ENCODE measurements around the gene DNAI7. TPM values are rescaled to one million over a fixed set of nuclear protein-coding genes. Genes with fewer than 3 reads are reported as not detected.

The DNAI7 gene
- total RNA-seq, 2 donors from 2014 or later, result 0.17 TPM; not detected in 1

DNA sequence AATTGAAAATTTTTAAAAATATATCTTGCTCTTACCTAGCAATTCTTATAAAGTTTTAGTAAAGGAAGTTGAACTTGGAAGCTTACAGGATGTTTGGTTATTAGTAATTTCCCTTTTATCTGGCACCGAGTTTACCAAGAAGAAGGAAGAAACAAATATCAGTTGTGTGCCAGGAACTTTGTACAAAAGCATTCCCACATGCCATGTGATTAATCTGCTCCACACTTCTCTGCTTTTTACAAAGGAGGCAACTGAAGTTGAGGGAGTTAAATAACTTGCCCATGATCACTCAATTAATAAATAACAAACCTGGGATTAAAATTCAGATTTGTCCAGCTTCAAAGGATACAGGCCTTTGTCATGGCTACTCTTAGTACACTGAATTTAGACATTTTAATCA lies 123.6 kb downstream of the DNAI7 start:
- ATAC-seq, result no peak
- H3K27ac Mint-ChIP-seq, result peak overlapping the region in 1 of 2 donors; percentile 51
- peaks cover 24% of the 10 kb centered on the region for H3K36me3 Mint-ChIP-seq
- H3K9me3 Mint-ChIP-seq, result no peaks in the 10 kb centered on the region
- H3K27me3 Mint-ChIP-seq, result no peaks in the 10 kb centered on the region
- no peak for DNase-seq (ENCODE audit: low spot score)
- peaks cover 9 to 22% of the 10 kb centered on the region in 2 donors for H3K4me1 Mint-ChIP-seq (ENCODE audit: low read depth in 2 of 2)
- H3K4me3 Mint-ChIP-seq, result no peak overlapping the region

DNA sequence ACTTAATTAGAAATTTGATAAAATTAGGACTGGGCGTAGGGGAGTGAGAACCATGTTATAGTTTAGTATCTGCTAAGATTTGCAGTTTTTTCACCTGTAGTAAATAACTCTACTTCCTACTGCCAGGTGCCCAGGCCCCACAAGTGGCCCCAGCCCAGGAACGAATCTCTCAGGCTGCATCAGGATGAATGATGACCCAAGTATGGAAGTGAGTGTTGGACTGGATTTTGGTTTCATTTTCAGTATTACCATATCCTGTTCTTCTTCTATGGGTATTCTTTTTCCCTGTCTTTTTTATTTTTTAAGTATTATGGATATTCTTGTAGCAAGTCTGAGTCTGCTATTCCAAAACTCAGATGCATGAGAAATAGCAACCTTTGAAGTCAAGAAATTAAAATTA lies 125.7 kb downstream of the DNAI7 start:
- ATAC-seq, result peak in 1 of 2 donors; percentile 82
- Mint-ChIP-seq H3K4me3 (no peak overlapping the region), H3K9me3 (no peaks in the 10 kb centered on the region), H3K27ac (peak overlapping the region; percentile 57 to 71), H3K27me3 (no peaks in the 10 kb centered on the region), H3K36me3 (peaks cover 22% of the 10 kb centered on the region), H3K4me1 (ENCODE audit: low read depth in 2 of 2) (peaks cover 8 to 20% of the 10 kb centered on the region in 2 donors)
- DNase-seq (ENCODE audit: low spot score), result no peak

GRCh38 chr12:25065035-25065434 lies 129.9 kb downstream of the DNAI7 start:
- Mint-ChIP-seq H3K27ac (no peak overlapping the region), H3K36me3 (peaks cover 14% of the 10 kb centered on the region), H3K4me1 (ENCODE audit: low read depth in 2 of 2) (peaks cover 21 to 23% of the 10 kb centered on the region in 2 donors), H3K27me3 (no peaks in the 10 kb centered on the region), H3K9me3 (no peaks in the 10 kb centered on the region), H3K4me3 (no peak overlapping the region)
- DNase-seq (ENCODE audit: low spot score), result no peak
- ATAC-seq, result no peak

DNA sequence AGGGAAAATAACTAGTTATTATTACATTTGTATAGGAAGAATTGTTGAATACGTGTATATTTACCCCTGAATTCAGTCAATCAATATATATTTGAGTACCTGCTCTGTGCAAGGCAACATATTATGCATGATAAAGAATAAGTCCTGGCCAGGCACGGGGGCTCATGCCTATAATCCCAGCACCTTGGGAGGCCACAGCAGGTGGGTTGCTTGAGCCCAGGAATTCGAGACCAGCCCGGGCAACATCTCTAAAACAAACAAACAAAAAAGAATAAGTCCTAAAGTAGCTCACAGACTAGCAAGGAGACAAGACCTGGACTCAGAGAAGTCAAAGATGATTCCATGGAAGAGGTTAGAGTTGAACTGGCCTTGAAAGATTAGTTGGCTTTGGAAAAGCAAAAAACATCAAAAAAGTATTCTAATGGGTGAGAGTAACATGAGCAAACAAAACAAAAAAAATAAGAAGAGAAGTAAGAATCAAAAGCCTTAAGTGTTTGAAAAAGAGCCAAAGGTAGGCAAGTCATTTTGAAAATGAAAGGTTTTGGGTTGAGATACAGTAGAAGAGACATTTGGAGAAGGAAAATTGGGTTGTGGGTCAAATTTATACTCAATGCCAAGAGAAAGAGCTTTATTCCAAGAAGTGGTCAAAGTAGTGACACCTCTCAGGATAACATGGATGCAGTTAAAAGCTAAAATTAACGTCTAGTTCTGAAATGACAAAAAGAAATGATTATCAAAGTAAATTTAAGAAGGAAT lies 130.9 kb downstream of the DNAI7 start:
- Mint-ChIP-seq H3K27ac (peak overlapping the region; percentile 7 to 71), H3K9me3 (no peaks in the 10 kb centered on the region), H3K4me3 (peak overlapping the region; percentile 11), H3K36me3 (peaks cover 13% of the 10 kb centered on the region), H3K27me3 (no peaks in the 10 kb centered on the region), H3K4me1 (ENCODE audit: low read depth in 2 of 2) (peaks cover 22 to 23% of the 10 kb centered on the region in 2 donors)
- DNase-seq (ENCODE audit: low spot score) (no peak), ATAC-seq (peak in 1 of 2 donors; percentile 51)

- no peak for DNase-seq (ENCODE audit: low spot score)
- peak overlapping the region; percentile 82 to 89 for H3K27ac Mint-ChIP-seq
- no peaks in the 10 kb centered on the region for H3K9me3 Mint-ChIP-seq
- no peaks in the 10 kb centered on the region for H3K36me3 Mint-ChIP-seq
- H3K4me3 Mint-ChIP-seq, result peak overlapping the region; percentile 76
- H3K27me3 Mint-ChIP-seq, result no peaks in the 10 kb centered on the region
- H3K4me1 Mint-ChIP-seq (ENCODE audit: low read depth in 2 of 2), result peaks cover 50 to 58% of the 10 kb centered on the region in 2 donors
- ATAC-seq, result peak in 1 of 2 donors; percentile 41
Observed at GRCh38 chr12:25058658-25059058, 136.3 kb downstream of the DNAI7 start.

Other genes with a start within 250 kb of the DNAI7 start
- gene BCAT1, start 246.1 kb downstream of the DNAI7 start, total RNA-seq, result 10 to 100 TPM; 14.5 to 49.4 TPM
- 10 to 100 TPM in 1 of 2 donors, 1 to 10 TPM in 1; 6.6 to 10.7 TPM for gene ETFRF1, start 77 bp upstream of the DNAI7 start, total RNA-seq
- gene KRAS, start 55.8 kb upstream of the DNAI7 start, total RNA-seq, result 10 to 100 TPM; 20.5 to 21.5 TPM

Measured in natural killer cell treated with Interleukin-12 subunit alpha and Interleukin-12 subunit beta and Interleukin-15 and Interleukin-18, amount 100 ng/mL, for 72 hours (primary cell).